DND-41 (cell line): ENCODE results near the gene AMOT.

Experiments used
- ATAC-seq: fragments of 200-7000 bp; cut with Tn5 transposase; 3 replicates; pipeline ENCODE4 v1.9.1; 2021; ENCODE audit warnings: low read depth; ENCODE audit not compliant: insufficient read depth
- DNase-seq: peaks from one replicate; pipeline ENCODE4 v3.0.0-alpha.2; 2020
- H2AFZ ChIP-seq: 2 replicates; pipeline ENCODE4 v1.6.0; 2012; ENCODE audit warnings: low read depth, low read length
- H3K27ac ChIP-seq: 2 replicates; pipeline ENCODE4 v1.5.1; 2012; ENCODE audit warnings: low read length, inconsistent platforms
- H3K27me3 ChIP-seq: fragments of 200-600 bp; sonication (generic); 2 replicates; pipeline ENCODE4 v1.6.0; 2012; ENCODE audit warnings: low read length, mild to moderate bottlenecking, inconsistent platforms; ENCODE audit not compliant: insufficient read depth, poor library complexity
- H3K36me3 ChIP-seq: 2 replicates; pipeline ENCODE4 v1.5.1; 2012; ENCODE audit warnings: low read length, inconsistent platforms; ENCODE audit not compliant: insufficient read depth
- H3K4me1 ChIP-seq: 2 replicates; pipeline ENCODE4 v1.5.1; 2012; ENCODE audit warnings: mild to moderate bottlenecking, low read length; ENCODE audit not compliant: insufficient read depth
- H3K4me2 ChIP-seq: 2 replicates; pipeline ENCODE4 v1.6.0; 2012; ENCODE audit warnings: mild to moderate bottlenecking, moderate library complexity, low read length, inconsistent platforms; ENCODE audit not compliant: insufficient read depth
- H3K4me3 ChIP-seq, 2 experiments: fragments of 200-600 bp in 1 of 2; shearing (Covaris generic) in 1 of 2; 2 replicates each; pipeline ENCODE4 v1.5.1; 2012 to 2016; ENCODE audit warnings: inconsistent platforms in 2 of 2, low read length in 2 of 2, mild to moderate bottlenecking in 2 of 2, low read depth in 1 of 2, moderate library complexity in 1 of 2
- H3K79me2 ChIP-seq: 2 replicates; pipeline ENCODE4 v1.6.0; 2012; ENCODE audit warnings: low read length, inconsistent platforms; ENCODE audit not compliant: insufficient read depth
- H3K9ac ChIP-seq: 2 replicates; pipeline ENCODE4 v1.6.0; 2012; ENCODE audit warnings: low read depth, mild to moderate bottlenecking, inconsistent platforms, low read length, moderate library complexity
- H3K9me3 ChIP-seq: 2 replicates; pipeline ENCODE4 v1.5.1; 2012; ENCODE audit warnings: low read length, moderate library complexity, mild to moderate bottlenecking, inconsistent platforms; ENCODE audit not compliant: insufficient read depth, severe bottlenecking
- H4K20me1 ChIP-seq: 2 replicates; pipeline ENCODE4 v1.6.0; 2012; ENCODE audit warnings: low read length; ENCODE audit not compliant: insufficient read depth
- EZH2 ChIP-seq: IDR thresholded peaks from 3 replicates; pipeline ENCODE4 v1.6.1; 2012; ENCODE audit warnings: borderline replicate concordance, low read depth, mild to moderate bottlenecking, moderate library complexity, low read length, inconsistent platforms; ENCODE audit not compliant: severe bottlenecking
- TF ChIP-seq, protein P1 (sequence below): IDR thresholded peaks from 2 replicates; pipeline ENCODE4 v1.5.1; 2012; ENCODE audit warnings: borderline replicate concordance, low read length, moderate library complexity, mild to moderate bottlenecking; ENCODE audit not compliant: poor library complexity, severe bottlenecking; ENCODE audit errors: extremely low read depth

AMOT gene

DNA sequence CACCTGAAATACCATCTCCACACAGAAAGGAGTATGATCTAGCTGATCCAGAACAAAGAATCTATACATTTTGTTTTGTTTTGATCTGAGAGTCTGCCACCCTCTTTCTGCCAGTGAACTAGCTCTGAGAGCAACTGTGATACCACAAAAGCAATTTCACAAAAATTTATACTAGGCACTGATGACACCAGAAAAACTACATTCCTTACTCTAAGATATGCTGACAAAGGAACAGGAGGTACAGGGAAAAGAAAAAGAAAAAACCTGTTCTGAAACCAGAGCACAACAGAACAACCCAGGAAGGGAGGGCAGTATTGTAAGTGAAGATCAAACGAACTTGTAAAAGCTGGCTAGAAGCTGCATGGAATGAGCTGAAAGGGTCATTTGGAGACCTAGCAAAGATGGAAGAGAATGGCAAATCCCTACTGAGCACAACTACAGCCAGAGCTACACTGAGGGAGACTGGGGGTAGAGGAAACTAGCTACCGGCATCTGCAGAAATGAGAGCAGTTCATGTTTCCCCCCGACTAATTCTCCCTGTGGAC lies 31.9 kb downstream of the AMOT start:
- Histone ChIP-seq H4K20me1 (no peaks in the 10 kb centered on the region), H3K4me3 (no peak overlapping the region), H3K79me2 (no peaks in the 10 kb centered on the region), H3K9ac (no peak overlapping the region), H3K27me3 (no peaks in the 10 kb centered on the region), H3K27ac (no peak overlapping the region), H3K36me3 (peaks cover 8% of the 10 kb centered on the region; the same call in 1 of the 2 replicates), H3K4me1 (no peaks in the 10 kb centered on the region), H2AFZ (no peak overlapping the region), H3K9me3 (no peaks in the 10 kb centered on the region), H3K4me2 (no peak overlapping the region)
- TF ChIP-seq, protein P1, sequence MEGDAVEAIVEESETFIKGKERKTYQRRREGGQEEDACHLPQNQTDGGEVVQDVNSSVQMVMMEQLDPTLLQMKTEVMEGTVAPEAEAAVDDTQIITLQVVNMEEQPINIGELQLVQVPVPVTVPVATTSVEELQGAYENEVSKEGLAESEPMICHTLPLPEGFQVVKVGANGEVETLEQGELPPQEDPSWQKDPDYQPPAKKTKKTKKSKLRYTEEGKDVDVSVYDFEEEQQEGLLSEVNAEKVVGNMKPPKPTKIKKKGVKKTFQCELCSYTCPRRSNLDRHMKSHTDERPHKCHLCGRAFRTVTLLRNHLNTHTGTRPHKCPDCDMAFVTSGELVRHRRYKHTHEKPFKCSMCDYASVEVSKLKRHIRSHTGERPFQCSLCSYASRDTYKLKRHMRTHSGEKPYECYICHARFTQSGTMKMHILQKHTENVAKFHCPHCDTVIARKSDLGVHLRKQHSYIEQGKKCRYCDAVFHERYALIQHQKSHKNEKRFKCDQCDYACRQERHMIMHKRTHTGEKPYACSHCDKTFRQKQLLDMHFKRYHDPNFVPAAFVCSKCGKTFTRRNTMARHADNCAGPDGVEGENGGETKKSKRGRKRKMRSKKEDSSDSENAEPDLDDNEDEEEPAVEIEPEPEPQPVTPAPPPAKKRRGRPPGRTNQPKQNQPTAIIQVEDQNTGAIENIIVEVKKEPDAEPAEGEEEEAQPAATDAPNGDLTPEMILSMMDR: no peak
- TF ChIP-seq EZH2: no peak
- ATAC-seq: no peak
- DNase-seq: no peak

DNA sequence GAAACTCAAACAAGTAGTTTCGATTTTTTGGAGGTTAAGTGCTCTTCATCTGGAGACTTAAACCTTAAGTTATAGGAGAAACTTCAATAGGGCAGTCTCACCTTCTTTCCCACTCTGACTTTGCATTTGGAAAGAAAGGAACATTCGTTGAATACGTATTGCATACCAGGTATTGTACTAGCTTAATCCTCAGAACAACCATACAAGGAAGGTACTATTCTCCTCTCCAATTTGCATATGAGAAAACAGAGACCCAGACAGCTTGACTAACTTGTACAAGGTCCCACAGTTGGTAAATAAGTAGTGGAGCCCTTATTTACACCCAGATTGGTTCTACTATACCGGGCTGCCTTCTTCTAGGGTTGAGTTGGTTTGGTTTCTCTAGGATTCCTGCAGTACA lies 32.6 kb downstream of the AMOT start:
- no peak for DNase-seq
- Histone ChIP-seq H3K4me1 (no peaks in the 10 kb centered on the region), H4K20me1 (no peaks in the 10 kb centered on the region), H3K27ac (no peak overlapping the region), H3K9ac (no peak overlapping the region), H3K27me3 (no peaks in the 10 kb centered on the region), H3K79me2 (no peaks in the 10 kb centered on the region), H3K36me3 (peaks cover 8% of the 10 kb centered on the region; the same call in 1 of the 2 replicates), H3K9me3 (no peaks in the 10 kb centered on the region), H3K4me2 (no peak overlapping the region), H2AFZ (no peak overlapping the region), H3K4me3 (no peak overlapping the region)
- TF ChIP-seq, protein P1: no peak
- no peak for TF ChIP-seq EZH2
- no peak for ATAC-seq

DNA sequence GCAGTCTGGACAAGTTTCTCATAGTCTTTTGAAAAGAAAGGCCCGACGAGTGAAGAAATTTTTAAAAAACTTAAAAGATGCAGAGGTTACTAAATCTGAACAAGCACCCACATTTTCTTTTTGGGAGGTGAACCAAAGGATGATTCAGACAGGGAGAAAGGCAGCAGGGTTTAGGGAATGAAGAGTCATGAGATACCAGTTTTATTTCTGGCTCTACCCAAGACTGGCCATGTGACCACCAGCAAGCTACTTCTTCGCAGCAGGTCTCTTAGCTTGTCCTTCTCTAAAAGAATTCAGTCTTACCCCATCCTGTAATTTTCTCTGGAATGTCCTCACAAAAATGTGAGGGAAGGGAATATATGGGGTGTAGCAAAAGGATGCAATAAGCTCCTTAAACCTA lies 37.6 kb downstream of the AMOT start:
- DNase-seq: no peak
- H3K9me3 ChIP-seq: no peaks in the 10 kb centered on the region
- TF ChIP-seq, protein P1: no peak
- no peak for TF ChIP-seq EZH2
- no peak for ATAC-seq
- no peaks in the 10 kb centered on the region for H3K27me3 ChIP-seq
- H3K4me3 ChIP-seq: no peak overlapping the region
- H4K20me1 ChIP-seq: no peaks in the 10 kb centered on the region
- no peak overlapping the region for H3K4me2 ChIP-seq
- no peak overlapping the region for H2AFZ ChIP-seq
- H3K4me1 ChIP-seq: no peaks in the 10 kb centered on the region
- H3K27ac ChIP-seq: no peak overlapping the region
- no peaks in the 10 kb centered on the region for H3K79me2 ChIP-seq
- no peak overlapping the region for H3K9ac ChIP-seq
- H3K36me3 ChIP-seq: no peaks in the 10 kb centered on the region

DNA sequence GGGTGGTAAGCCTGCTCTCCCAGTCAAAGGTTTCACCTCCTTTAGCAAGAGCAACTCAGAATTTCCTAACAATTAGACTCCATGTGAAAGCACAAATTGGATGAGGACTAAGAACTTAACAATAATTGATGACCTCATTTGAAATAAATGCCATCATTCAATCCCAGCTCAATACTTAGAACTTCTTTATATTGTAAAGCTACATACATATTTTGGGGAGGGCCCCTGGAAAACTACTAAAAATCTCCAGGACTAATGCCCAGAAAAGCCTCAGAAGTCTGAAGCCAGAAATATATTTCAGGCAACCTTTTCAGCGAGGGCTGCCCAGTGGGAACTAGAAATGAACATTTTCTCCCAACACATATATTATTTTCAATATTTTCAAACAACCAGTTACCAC lies 38.1 kb downstream of the AMOT start:
- Histone ChIP-seq H3K9ac (no peak overlapping the region), H3K9me3 (no peaks in the 10 kb centered on the region), H3K79me2 (no peaks in the 10 kb centered on the region), H3K4me3 (no peak overlapping the region), H3K36me3 (no peaks in the 10 kb centered on the region), H3K27me3 (no peaks in the 10 kb centered on the region), H2AFZ (no peak overlapping the region), H3K4me1 (no peaks in the 10 kb centered on the region), H3K27ac (no peak overlapping the region), H3K4me2 (no peak overlapping the region), H4K20me1 (no peaks in the 10 kb centered on the region)
- ATAC-seq (no peak), DNase-seq (no peak)
- TF ChIP-seq EZH2: no peak
- TF ChIP-seq, protein P1: no peak
